UCSD-AML1 (cell line): Measurements from ENCODE around the gene LRRC23.
A peak's percentile ranks its signal among the peaks of the same experiment; 100 is the strongest.

Experiments
- DNase-seq: peaks from one replicate; lab custom pipeline; 2025; ENCODE audit not compliant: unreplicated experiment; lab: John Stamatoyannopoulos, UW

LRRC23 gene

GRCh38 chr12:6923851-6924250, 19.2 kb downstream of the LRRC23 start:
- no peak for DNase-seq

- DNase-seq: no peak
These were observed 20.6 kb downstream of the LRRC23 start for GRCh38 chr12:6925239-6925539.

GRCh38 chr12:6925540-6926279, 21.1 kb downstream of the LRRC23 start:
- no peak for DNase-seq

- DNase-seq: peak; percentile 69
These were observed 22.9 kb downstream of the LRRC23 start, which contains the start of gene ATN1 for GRCh38 chr12:6927379-6928021. Gene ATN1, plus strand, starts transcription at chr12:6927959. Its CDS starts 6,043 bp downstream, at chr12:6934002.

- DNase-seq: no peak
These were observed 23.5 kb downstream of the LRRC23 start for GRCh38 chr12:6928022-6928702.

- no peak for DNase-seq
These were observed 24.2 kb downstream of the LRRC23 start for GRCh38 chr12:6928703-6929407.

- DNase-seq: no peak
These were observed 25.1 kb downstream of the LRRC23 start for GRCh38 chr12:6929466-6930452.

- no peak for DNase-seq
These were observed 28.1 kb downstream of the LRRC23 start for GRCh38 chr12:6932766-6933165.

GRCh38 chr12:6934110-6934509, 29.5 kb downstream of the LRRC23 start:
- no peak for DNase-seq

- DNase-seq: no peak
These were observed 31.0 kb downstream of the LRRC23 start for GRCh38 chr12:6935371-6936193.

- no peak for DNase-seq
These were observed 31.6 kb downstream of the LRRC23 start for GRCh38 chr12:6936194-6936635.

GRCh38 chr12:6936636-6937480, 32.2 kb downstream of the LRRC23 start:
- DNase-seq: no peak

- DNase-seq: peak; percentile 93
These were observed 33.1 kb downstream of the LRRC23 start for GRCh38 chr12:6937481-6938352.

GRCh38 chr12:6938353-6939190, 34.0 kb downstream of the LRRC23 start:
- DNase-seq: no peak

GRCh38 chr12:6939191-6939540, 34.5 kb downstream of the LRRC23 start:
- no peak for DNase-seq

GRCh38 chr12:6941267-6941666, 36.6 kb downstream of the LRRC23 start:
- DNase-seq: no peak

GRCh38 chr12:6941782-6942181, 37.2 kb downstream of the LRRC23 start:
- no peak for DNase-seq
